Osteoblast (primary cell): Measurements from ENCODE around the gene STK32C. TPM values are rescaled to one million over a fixed set of nuclear protein-coding genes. Genes with fewer than 3 reads are reported as not detected.
A peak's percentile ranks its signal among the peaks of the same experiment; 100 is the strongest.

Experiments used
- DNase-seq: peaks from one replicate; pipeline ENCODE4 v3.0.0; 2011; ENCODE audit warnings: low spot score, mixed read lengths; ENCODE audit not compliant: insufficient read length; ENCODE audit errors: missing footprints
- H2AFZ ChIP-seq: 2 replicates; pipeline ENCODE4 v1.6.0; 2011; ENCODE audit warnings: mild to moderate bottlenecking, low read length
- H3K27ac ChIP-seq: 2 replicates; pipeline ENCODE4 v1.5.1; 2011; ENCODE audit warnings: mild to moderate bottlenecking, low read depth, low read length, moderate library complexity
- H3K27me3 ChIP-seq: 2 replicates; pipeline ENCODE4 v1.6.0; 2012; ENCODE audit warnings: mild to moderate bottlenecking, control low read depth, inconsistent platforms, low read length, moderate library complexity; ENCODE audit not compliant: insufficient read depth
- H3K36me3 ChIP-seq: 2 replicates; pipeline ENCODE4 v1.5.1; 2011; ENCODE audit warnings: mild to moderate bottlenecking, low read length, control low read depth, moderate library complexity; ENCODE audit not compliant: insufficient read depth
- H3K4me1 ChIP-seq: 2 replicates; pipeline ENCODE4 v1.5.1; 2011; ENCODE audit warnings: mild to moderate bottlenecking, low read length, control low read depth, moderate library complexity; ENCODE audit not compliant: insufficient read depth
- H3K4me2 ChIP-seq: 2 replicates; pipeline ENCODE4 v1.6.0; 2011; ENCODE audit warnings: mild to moderate bottlenecking, low read length; ENCODE audit not compliant: insufficient read depth
- H3K4me3 ChIP-seq: fragments of 200-600 bp; sonication (generic); 3 replicates; pipeline ENCODE4 v1.5.1; 2012; ENCODE audit warnings: mild to moderate bottlenecking, low read length, inconsistent platforms; ENCODE audit not compliant: insufficient read depth
- H3K79me2 ChIP-seq: 2 replicates; pipeline ENCODE4 v1.6.0; 2012; ENCODE audit warnings: mild to moderate bottlenecking, low read length, control low read depth, inconsistent platforms; ENCODE audit not compliant: insufficient read depth
- H3K9me3 ChIP-seq: 2 replicates; pipeline ENCODE4 v1.5.1; 2011; ENCODE audit warnings: low read depth, low read length, control low read depth
- H4K20me1 ChIP-seq: 2 replicates; pipeline ENCODE4 v1.6.0; 2012; ENCODE audit warnings: mild to moderate bottlenecking, low read length, control low read depth; ENCODE audit not compliant: insufficient read depth
- total RNA-seq: library from RNA; depleted of rRNA; stranded (reverse); fragments of >200 nt; gene quantifications from 2 replicates; pipeline ENCODE4 v1.2.3, GENCODE V29; 2012
- TF ChIP-seq, protein P1 (sequence below): IDR thresholded peaks from 2 replicates; pipeline ENCODE4 v1.5.1; 2011; ENCODE audit warnings: mild to moderate bottlenecking, low read depth, low read length, moderate library complexity; ENCODE audit errors: extremely low read depth

Gene STK32C
- total RNA-seq, 1 donor: 14.5 TPM

DNA sequence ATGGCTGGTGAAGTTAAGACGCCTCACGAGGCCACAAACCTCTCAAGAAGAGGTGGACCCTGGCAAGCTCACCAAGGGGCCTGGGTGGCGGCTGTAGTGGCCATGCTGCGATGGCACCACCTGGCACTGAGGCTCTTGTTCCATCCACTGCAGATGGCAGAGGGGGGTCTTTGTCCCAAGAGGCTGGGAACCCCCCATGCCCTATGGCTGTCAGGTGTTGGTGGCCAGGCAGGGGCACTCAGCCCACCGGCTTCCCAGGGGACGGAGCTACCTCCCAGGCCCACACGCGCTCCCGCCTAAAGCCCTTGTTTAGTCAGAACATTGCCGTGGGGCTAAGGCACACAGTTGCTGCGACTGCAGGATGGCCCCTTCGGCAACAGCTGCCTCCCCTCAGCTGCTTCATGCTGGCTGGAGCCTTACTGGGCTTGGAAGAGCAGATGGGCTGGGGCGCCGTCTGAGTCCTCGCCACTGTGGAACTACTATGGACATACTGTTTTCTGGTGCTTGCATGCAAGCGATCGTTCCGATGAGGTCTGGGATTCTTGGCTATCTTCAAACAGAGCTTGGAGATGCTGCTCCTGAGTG lies 74.2 kb downstream of the STK32C start:
- no peak overlapping the region for H3K27ac ChIP-seq
- TF ChIP-seq, protein P1, sequence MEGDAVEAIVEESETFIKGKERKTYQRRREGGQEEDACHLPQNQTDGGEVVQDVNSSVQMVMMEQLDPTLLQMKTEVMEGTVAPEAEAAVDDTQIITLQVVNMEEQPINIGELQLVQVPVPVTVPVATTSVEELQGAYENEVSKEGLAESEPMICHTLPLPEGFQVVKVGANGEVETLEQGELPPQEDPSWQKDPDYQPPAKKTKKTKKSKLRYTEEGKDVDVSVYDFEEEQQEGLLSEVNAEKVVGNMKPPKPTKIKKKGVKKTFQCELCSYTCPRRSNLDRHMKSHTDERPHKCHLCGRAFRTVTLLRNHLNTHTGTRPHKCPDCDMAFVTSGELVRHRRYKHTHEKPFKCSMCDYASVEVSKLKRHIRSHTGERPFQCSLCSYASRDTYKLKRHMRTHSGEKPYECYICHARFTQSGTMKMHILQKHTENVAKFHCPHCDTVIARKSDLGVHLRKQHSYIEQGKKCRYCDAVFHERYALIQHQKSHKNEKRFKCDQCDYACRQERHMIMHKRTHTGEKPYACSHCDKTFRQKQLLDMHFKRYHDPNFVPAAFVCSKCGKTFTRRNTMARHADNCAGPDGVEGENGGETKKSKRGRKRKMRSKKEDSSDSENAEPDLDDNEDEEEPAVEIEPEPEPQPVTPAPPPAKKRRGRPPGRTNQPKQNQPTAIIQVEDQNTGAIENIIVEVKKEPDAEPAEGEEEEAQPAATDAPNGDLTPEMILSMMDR: no peak
- H3K27me3 ChIP-seq: no peaks in the 10 kb centered on the region
- DNase-seq: peak; percentile 80
- no peaks in the 10 kb centered on the region for H3K9me3 ChIP-seq
- H3K79me2 ChIP-seq: no peaks in the 10 kb centered on the region
- no peak overlapping the region for H3K4me3 ChIP-seq
- no peaks in the 10 kb centered on the region for H4K20me1 ChIP-seq
- no peak overlapping the region for H2AFZ ChIP-seq
- no peaks in the 10 kb centered on the region for H3K4me1 ChIP-seq
- H3K4me2 ChIP-seq: no peak overlapping the region
- H3K36me3 ChIP-seq: no peaks in the 10 kb centered on the region

DNA sequence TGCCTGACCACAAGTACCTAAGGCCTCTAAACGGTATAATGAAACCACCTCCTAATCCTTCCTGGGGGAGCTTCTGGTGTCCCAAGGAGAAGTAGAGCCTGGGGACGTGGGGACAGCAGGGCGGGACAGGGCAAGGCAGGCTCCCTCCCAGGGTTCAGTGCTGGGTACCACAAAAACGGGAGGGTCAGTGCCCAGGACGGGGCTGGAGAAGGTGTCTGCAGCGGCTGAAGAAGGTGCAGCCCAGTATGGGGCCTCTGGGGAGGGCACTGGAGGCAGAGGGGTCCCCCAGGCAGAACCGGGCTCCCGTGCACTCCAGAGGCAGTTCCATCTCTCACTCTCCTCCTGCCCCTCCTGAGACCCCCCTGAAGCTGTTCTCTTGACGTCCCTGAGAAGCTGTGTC lies 74.8 kb downstream of the STK32C start:
- no peaks in the 10 kb centered on the region for H3K27me3 ChIP-seq

DNA sequence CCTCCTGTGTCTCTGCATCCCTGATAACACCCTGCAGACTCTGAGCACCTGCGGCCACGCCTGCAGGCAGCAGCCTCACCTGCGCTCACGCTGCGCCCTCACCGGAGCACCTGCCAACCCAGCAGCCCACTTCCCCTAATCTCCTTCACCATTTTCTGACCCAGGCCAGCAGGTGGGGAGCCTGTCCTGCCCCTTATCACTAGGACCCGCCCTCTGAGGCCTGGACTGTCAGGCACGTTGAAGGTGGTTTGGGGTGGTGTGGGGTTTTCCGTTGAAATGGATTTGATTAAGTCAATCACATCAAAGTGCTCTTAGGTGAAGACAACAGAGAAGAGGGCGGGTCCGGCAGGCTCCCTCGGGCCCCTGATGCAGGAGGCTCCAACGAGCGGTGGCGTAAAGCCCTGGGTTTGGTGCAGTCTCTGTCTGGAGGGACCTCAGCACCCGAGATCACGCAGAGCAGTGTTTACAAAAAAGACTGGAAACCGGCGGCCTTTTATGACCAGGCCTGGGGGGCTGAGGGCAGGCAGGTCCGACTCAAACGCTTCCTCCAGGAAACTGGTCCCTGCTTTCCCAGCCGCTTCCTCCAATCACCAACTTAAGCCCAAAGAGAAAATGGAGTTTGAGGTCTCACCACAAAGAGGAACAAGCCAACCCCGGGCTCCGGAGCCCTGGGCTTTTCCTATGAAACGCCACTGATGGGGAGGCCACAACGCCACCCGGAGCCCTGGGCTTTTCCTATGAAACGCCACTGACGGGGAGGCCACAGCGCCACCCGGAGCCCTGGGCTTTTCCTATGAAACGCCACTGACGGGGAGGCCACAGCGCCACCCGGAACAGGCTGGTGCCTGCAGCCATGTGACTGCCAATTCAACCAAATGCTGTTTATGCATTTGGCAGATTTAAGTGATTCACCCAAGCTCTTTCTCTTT lies 75.5 kb downstream of the STK32C start:
- Histone ChIP-seq H4K20me1 (no peaks in the 10 kb centered on the region), H3K4me1 (no peaks in the 10 kb centered on the region), H3K36me3 (no peaks in the 10 kb centered on the region), H3K27ac (no peak overlapping the region), H3K79me2 (no peaks in the 10 kb centered on the region), H3K4me2 (no peak overlapping the region), H3K4me3 (no peak overlapping the region), H3K9me3 (no peaks in the 10 kb centered on the region), H2AFZ (no peak overlapping the region), H3K27me3 (no peaks in the 10 kb centered on the region)
- TF ChIP-seq, protein P1: no peak
- DNase-seq: peak; percentile 61

More for the DNA sequence above, 74.8 kb downstream of the STK32C start:
- H3K27ac ChIP-seq: no peak overlapping the region
- TF ChIP-seq, protein P1: no peak
- no peaks in the 10 kb centered on the region for H3K4me1 ChIP-seq
- no peaks in the 10 kb centered on the region for H4K20me1 ChIP-seq
- no peaks in the 10 kb centered on the region for H3K36me3 ChIP-seq
- DNase-seq: peak; percentile 83
- no peaks in the 10 kb centered on the region for H3K79me2 ChIP-seq
- H3K4me3 ChIP-seq: no peak overlapping the region
- no peak overlapping the region for H2AFZ ChIP-seq
- H3K4me2 ChIP-seq: no peak overlapping the region
- no peaks in the 10 kb centered on the region for H3K9me3 ChIP-seq

DNA sequence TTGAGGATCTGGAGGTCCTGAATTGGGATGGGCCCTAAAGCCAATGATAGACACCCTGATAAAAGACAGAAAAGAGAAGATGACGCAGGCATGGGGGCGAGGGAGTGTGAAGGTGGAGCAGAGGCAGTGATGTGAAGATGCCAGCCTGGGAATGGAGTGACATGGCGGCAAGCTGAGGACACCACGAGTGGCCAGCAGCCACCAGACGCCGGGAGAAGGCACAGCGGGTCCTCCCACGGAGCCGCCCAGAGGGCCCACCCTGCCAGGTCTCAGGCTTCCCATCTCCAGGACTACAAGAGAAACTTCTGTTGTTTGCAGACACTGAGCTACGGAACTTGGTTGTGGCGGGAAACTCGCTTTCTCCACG lies 76.1 kb downstream of the STK32C start:
- H3K4me3 ChIP-seq: no peak overlapping the region
- H3K36me3 ChIP-seq: no peaks in the 10 kb centered on the region
- DNase-seq: peak; percentile 55
- H3K4me1 ChIP-seq: no peaks in the 10 kb centered on the region
- no peaks in the 10 kb centered on the region for H3K9me3 ChIP-seq
- H3K27me3 ChIP-seq: no peaks in the 10 kb centered on the region
- no peaks in the 10 kb centered on the region for H3K79me2 ChIP-seq
- TF ChIP-seq, protein P1: no peak
- H3K4me2 ChIP-seq: no peak overlapping the region
- no peaks in the 10 kb centered on the region for H4K20me1 ChIP-seq
- no peak overlapping the region for H2AFZ ChIP-seq
- H3K27ac ChIP-seq: no peak overlapping the region
